Panc1 (cell line): ENCODE data around the gene ABCF3. TPM values are rescaled to one million over a fixed set of nuclear protein-coding genes. Genes with fewer than 3 reads are reported as not detected.

Experiments
- ATAC-seq: fragments of 200-7000 bp; cut with Tn5 transposase; 2 replicates; pipeline ENCODE4 v1.9.1; 2020; ENCODE audit warnings: mild to moderate bottlenecking, moderate library complexity
- BruUV-seq: library from RNA; stranded (reverse); fragments of 400-500 nt; replicated peaks from 2 replicates; lab custom pipeline; 2021; lab: Mats Ljungman, UMichigan
- CTCF ChIA-PET: fragments of 300-600 bp; sonication (Branson Sonifier 250); formaldehyde crosslinking; loops from one replicate; lab custom pipeline; 2022; ENCODE audit warnings: antibody characterized with exemption; lab: Charles Lee
- POLR2A ChIA-PET: fragments of 300-600 bp; sonication (Branson Sonifier 250); formaldehyde crosslinking; loops from one replicate; lab custom pipeline; 2022; ENCODE audit warnings: antibody characterized with exemption; lab: Charles Lee
- DNase-seq: peaks from one replicate; pipeline ENCODE4 v3.0.0-alpha.2; 2010; ENCODE audit warnings: low read depth, low spot score
- H3K27ac ChIP-seq: 2 replicates; pipeline ENCODE4 v1.5.1; 2011; ENCODE audit warnings: mild to moderate bottlenecking, low read length, inconsistent platforms
- H3K27me3 ChIP-seq: fragments of 200-500 bp; sonication (Bioruptor generic); 2 replicates; pipeline ENCODE4 v1.6.0; 2014; ENCODE audit warnings: low read length, inconsistent platforms; ENCODE audit not compliant: control insufficient read depth, insufficient read depth
- H3K36me3 ChIP-seq: fragments of 200-500 bp; sonication (Bioruptor generic); 2 replicates; pipeline ENCODE4 v1.5.1; 2014; ENCODE audit warnings: inconsistent platforms, mild to moderate bottlenecking, low read length, moderate library complexity; ENCODE audit not compliant: control insufficient read depth, insufficient read depth
- H3K4me1 ChIP-seq: 2 replicates; pipeline ENCODE4 v1.5.1; 2011; ENCODE audit warnings: inconsistent platforms, mild to moderate bottlenecking, low read length, moderate library complexity; ENCODE audit not compliant: control insufficient read depth, insufficient read depth
- H3K4me3 ChIP-seq, 2 experiments: 2 replicates each; pipeline ENCODE4 v1.5.1; 2011 to 2012; ENCODE audit warnings: low read depth in 2 of 2, low read length in 2 of 2, mild to moderate bottlenecking in 2 of 2, inconsistent platforms in 1 of 2, moderate library complexity in 1 of 2
- H3K9me3 ChIP-seq: fragments of 200-500 bp; sonication (Bioruptor generic); 2 replicates; pipeline ENCODE4 v1.5.1; 2014; ENCODE audit warnings: low read depth, mild to moderate bottlenecking, inconsistent platforms, low read length, moderate library complexity; ENCODE audit not compliant: control insufficient read depth, insufficient read depth
- POLR2AphosphoS5 ChIP-seq: IDR thresholded peaks from 2 replicates; pipeline ENCODE4 v1.6.1; 2012; ENCODE audit warnings: mild to moderate bottlenecking, low read depth, low read length, moderate library complexity
- SIN3A ChIP-seq: IDR thresholded peaks from 2 replicates; pipeline ENCODE4 v1.6.1; 2012; ENCODE audit warnings: low read depth, mild to moderate bottlenecking, low read length, moderate library complexity, borderline replicate concordance; ENCODE audit not compliant: insufficient read depth
- TCF7L2 ChIP-seq: IDR thresholded peaks from 2 replicates; pipeline ENCODE4 v1.6.1; 2011; ENCODE audit warnings: mild to moderate bottlenecking, low read depth, low read length, inconsistent platforms
- in situ Hi-C: cut with HindIII; loops from 2 replicates; pipeline ENCODE4 v1.10.0; 2016; ENCODE audit warnings: low sequenced_read_pairs, low pct_unique_long_range_greater_than_20kb
- intact Hi-C: fragments of 100-400 bp; cut with micrococcal nuclease; formaldehyde crosslinking; loops from one replicate; pipeline ENCODE4 v1.10.0; 2022; ENCODE audit not compliant: unreplicated experiment
- total RNA-seq: library from RNA; stranded (reverse); gene quantifications from one replicate; pipeline ENCODE4 v1.2.1, GENCODE V29; 2021; ENCODE audit not compliant: unreplicated experiment
- TF ChIP-seq, protein P1 (sequence below), 2 experiments: IDR thresholded peaks; 2 replicates each; pipeline ENCODE4 v1.6.1; 2011 to 2012; ENCODE audit warnings: low read depth in 2 of 2, control low read depth in 1 of 2, low read length in 1 of 2, mild to moderate bottlenecking in 1 of 2, moderate library complexity in 1 of 2; ENCODE audit not compliant: insufficient read depth in 1 of 2
- TF ChIP-seq, protein P2 (sequence below): fragments of 450-650 bp; IDR thresholded peaks from 2 replicates; pipeline ENCODE4 v1.5.1; 2017; ENCODE audit warnings: mild to moderate bottlenecking

Gene ABCF3
- total RNA-seq, 1 experiment from 2014 or later = 101 TPM

DNA sequence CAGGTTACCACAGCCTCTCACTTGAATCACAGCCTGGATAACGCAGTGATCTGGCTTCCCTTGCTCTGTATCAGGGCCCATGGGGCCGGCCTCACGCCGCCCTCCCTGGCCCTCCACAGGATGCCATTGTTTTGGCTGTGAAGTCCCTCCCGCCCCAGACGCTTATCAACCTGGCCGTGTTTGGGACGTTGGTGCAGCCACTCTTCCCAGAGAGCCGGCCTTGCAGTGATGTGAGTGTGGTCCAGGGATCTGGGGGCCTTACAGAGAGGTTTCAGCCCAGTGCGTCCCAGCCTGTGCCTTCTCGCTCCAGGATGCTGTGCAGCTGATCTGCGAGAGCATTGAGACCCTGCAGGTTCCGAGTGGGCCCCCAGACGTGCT lies 50.0 kb downstream of the ABCF3 start:
- CTCF ChIA-PET = interaction anchor here (0.9 kb wide), 1 partner anchor 14 kb away, joined by 3 read pairs; the partner anchor contains the start of gene EEF1AKMT4
- Histone ChIP-seq H3K9me3 (no peaks in the 10 kb centered on the region), H3K27me3 (peaks cover 7% of the 10 kb centered on the region; the same call in 1 of the 2 replicates), H3K4me1 (no peaks in the 10 kb centered on the region; the same call in 1 of the 2 replicates), H3K27ac (no peak overlapping the region), H3K36me3 (no peaks in the 10 kb centered on the region), H3K4me3 (no peak overlapping the region)
- in situ Hi-C loops (no loop called here), intact Hi-C loops (no loop called here)
- POLR2A ChIA-PET = no interaction called here
- DNase-seq (no peak), ATAC-seq (no peak)
- no TSS peak for BruUV-seq
- TF ChIP-seq SIN3A (no peak), POLR2AphosphoS5 (no peak), TCF7L2 (no peak)
- TF ChIP-seq, protein P1, sequence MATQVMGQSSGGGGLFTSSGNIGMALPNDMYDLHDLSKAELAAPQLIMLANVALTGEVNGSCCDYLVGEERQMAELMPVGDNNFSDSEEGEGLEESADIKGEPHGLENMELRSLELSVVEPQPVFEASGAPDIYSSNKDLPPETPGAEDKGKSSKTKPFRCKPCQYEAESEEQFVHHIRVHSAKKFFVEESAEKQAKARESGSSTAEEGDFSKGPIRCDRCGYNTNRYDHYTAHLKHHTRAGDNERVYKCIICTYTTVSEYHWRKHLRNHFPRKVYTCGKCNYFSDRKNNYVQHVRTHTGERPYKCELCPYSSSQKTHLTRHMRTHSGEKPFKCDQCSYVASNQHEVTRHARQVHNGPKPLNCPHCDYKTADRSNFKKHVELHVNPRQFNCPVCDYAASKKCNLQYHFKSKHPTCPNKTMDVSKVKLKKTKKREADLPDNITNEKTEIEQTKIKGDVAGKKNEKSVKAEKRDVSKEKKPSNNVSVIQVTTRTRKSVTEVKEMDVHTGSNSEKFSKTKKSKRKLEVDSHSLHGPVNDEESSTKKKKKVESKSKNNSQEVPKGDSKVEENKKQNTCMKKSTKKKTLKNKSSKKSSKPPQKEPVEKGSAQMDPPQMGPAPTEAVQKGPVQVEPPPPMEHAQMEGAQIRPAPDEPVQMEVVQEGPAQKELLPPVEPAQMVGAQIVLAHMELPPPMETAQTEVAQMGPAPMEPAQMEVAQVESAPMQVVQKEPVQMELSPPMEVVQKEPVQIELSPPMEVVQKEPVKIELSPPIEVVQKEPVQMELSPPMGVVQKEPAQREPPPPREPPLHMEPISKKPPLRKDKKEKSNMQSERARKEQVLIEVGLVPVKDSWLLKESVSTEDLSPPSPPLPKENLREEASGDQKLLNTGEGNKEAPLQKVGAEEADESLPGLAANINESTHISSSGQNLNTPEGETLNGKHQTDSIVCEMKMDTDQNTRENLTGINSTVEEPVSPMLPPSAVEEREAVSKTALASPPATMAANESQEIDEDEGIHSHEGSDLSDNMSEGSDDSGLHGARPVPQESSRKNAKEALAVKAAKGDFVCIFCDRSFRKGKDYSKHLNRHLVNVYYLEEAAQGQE (IDR thresholded peaks at IDR 0.05; ENCODE audit: insufficient read depth in 1 of 2, low read depth in 2 of 2, low read length in 1 of 2) = no peak
- TF ChIP-seq, protein P2, sequence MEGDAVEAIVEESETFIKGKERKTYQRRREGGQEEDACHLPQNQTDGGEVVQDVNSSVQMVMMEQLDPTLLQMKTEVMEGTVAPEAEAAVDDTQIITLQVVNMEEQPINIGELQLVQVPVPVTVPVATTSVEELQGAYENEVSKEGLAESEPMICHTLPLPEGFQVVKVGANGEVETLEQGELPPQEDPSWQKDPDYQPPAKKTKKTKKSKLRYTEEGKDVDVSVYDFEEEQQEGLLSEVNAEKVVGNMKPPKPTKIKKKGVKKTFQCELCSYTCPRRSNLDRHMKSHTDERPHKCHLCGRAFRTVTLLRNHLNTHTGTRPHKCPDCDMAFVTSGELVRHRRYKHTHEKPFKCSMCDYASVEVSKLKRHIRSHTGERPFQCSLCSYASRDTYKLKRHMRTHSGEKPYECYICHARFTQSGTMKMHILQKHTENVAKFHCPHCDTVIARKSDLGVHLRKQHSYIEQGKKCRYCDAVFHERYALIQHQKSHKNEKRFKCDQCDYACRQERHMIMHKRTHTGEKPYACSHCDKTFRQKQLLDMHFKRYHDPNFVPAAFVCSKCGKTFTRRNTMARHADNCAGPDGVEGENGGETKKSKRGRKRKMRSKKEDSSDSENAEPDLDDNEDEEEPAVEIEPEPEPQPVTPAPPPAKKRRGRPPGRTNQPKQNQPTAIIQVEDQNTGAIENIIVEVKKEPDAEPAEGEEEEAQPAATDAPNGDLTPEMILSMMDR = no peak

DNA sequence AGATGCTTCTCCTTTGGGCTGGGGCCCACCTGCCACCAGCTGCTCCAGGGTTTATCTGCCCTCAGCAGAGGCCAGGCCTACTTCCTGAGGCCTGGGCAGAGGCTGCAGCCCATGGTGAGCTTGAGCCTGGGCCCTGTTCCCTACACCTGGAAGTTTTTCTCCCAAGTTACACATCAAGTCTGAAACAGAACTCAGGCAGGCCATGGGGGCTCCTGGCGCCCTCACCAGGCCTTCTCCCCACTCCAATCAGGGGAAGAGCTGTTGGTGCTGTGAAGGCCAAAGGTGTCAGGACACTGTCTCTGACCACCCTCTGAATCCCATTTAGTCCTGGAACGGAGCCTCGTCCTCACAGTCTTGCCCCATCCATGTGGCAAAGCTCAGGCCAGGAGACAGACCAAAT lies 50.6 kb downstream of the ABCF3 start:
- no peak overlapping the region for H3K27ac ChIP-seq
- intact Hi-C loops (no loop called here), in situ Hi-C loops (no loop called here)
- no TSS peak for BruUV-seq
- ChIA-PET CTCF (interaction anchor here (0.9 kb wide), 1 partner anchor 13 kb away, joined by 3 read pairs; the partner anchor contains the start of gene EEF1AKMT4), POLR2A (no interaction called here)
- TF ChIP-seq POLR2AphosphoS5 (no peak), SIN3A (no peak), TCF7L2 (no peak)
- TF ChIP-seq, protein P1 (IDR thresholded peaks at IDR 0.05; ENCODE audit: insufficient read depth in 1 of 2, low read depth in 2 of 2, low read length in 1 of 2) = no peak
- TF ChIP-seq, protein P2 = no peak
- H3K27me3 ChIP-seq = 0 out of 2 replicates have a peak, but pooled peaks cover 3% of the 10 kb centered on the region
- H3K4me3 ChIP-seq = no peak overlapping the region
- DNase-seq (no peak), ATAC-seq (no peak)
- no peaks in the 10 kb centered on the region; the same call in 1 of the 2 replicates for H3K4me1 ChIP-seq
- no peaks in the 10 kb centered on the region for H3K36me3 ChIP-seq
- no peaks in the 10 kb centered on the region for H3K9me3 ChIP-seq
